ENCODE measurements around the gene ZSCAN20.

Gene ZSCAN20

GRCh38 chr1:33535334-33535733 lies 62.9 kb downstream of the ZSCAN20 start:
- DNase-seq (ENCODE audit: low spot score) = no peak

GRCh38 chr1:33537885-33538284 lies 65.4 kb downstream of the ZSCAN20 start:
- DNase-seq (ENCODE audit: low spot score) = no peak

GRCh38 chr1:33541966-33542365 lies 69.5 kb downstream of the ZSCAN20 start:
- DNase-seq (ENCODE audit: low spot score) = no peak
